GM23338 (cell line): ENCODE results near the gene OR2F1. TPM values are rescaled to one million over a fixed set of nuclear protein-coding genes. Genes with fewer than 3 reads are reported as not detected.

ENCODE experiments used
- ATAC-seq: fragments of 200-7000 bp; cut with Tn5 transposase; 3 replicates; pipeline ENCODE4 v1.9.1; 2020
- DNase-seq: peaks from one replicate; pipeline ENCODE4 v3.0.0-alpha.2; 2015; ENCODE audit warnings: low spot score
- H2AFZ ChIP-seq: fragments of 200-600 bp; sonication (generic); 2 replicates; pipeline ENCODE4 v1.8.0; 2016; ENCODE audit warnings: antibody characterized with exemption, mild to moderate bottlenecking, moderate library complexity
- H3F3A ChIP-seq: fragments of 200-600 bp; sonication (generic); replicated peaks from 2 replicates; pipeline ENCODE4 v1.8.0; 2017; ENCODE audit warnings: antibody characterized with exemption, mixed run types, low read depth
- H3K27ac ChIP-seq: fragments of 200-600 bp; sonication (generic); 2 replicates; pipeline ENCODE4 v1.6.1; 2016; ENCODE audit warnings: low read depth
- H3K27me3 ChIP-seq: fragments of 200-600 bp; sonication (generic); 2 replicates; pipeline ENCODE4 v1.8.0; 2016; ENCODE audit warnings: mild to moderate bottlenecking, mixed run types, moderate library complexity; ENCODE audit not compliant: insufficient read depth
- H3K36me3 ChIP-seq: fragments of 200-600 bp; sonication (generic); 2 replicates; pipeline ENCODE4 v1.8.0; 2016; ENCODE audit warnings: mild to moderate bottlenecking; ENCODE audit not compliant: insufficient read depth
- H3K4me1 ChIP-seq: fragments of 200-600 bp; sonication (generic); 2 replicates; pipeline ENCODE4 v1.8.0; 2016; ENCODE audit warnings: mild to moderate bottlenecking, moderate library complexity; ENCODE audit not compliant: insufficient read depth
- H3K4me2 ChIP-seq: fragments of 200-600 bp; sonication (generic); 2 replicates; pipeline ENCODE4 v1.7.1; 2017; ENCODE audit warnings: mixed run types
- H3K4me3 ChIP-seq: fragments of 200-600 bp; sonication (generic); 2 replicates; pipeline ENCODE4 v1.6.1; 2016; ENCODE audit warnings: mixed run types
- H3K79me2 ChIP-seq: fragments of 200-600 bp; sonication (generic); replicated peaks from 2 replicates; pipeline ENCODE4 v1.8.0; 2017; ENCODE audit warnings: mild to moderate bottlenecking; ENCODE audit not compliant: insufficient read depth
- H3K9me2 ChIP-seq: fragments of 200-600 bp; sonication (generic); 2 replicates; pipeline ENCODE4 v1.8.0; 2017; ENCODE audit not compliant: insufficient read depth
- H4K20me1 ChIP-seq: fragments of 200-600 bp; sonication (generic); replicated peaks from 2 replicates; pipeline ENCODE4 v1.8.0; 2017; ENCODE audit warnings: mild to moderate bottlenecking; ENCODE audit not compliant: insufficient read depth
- H3K27ac Mint-ChIP-seq: 2 replicates; pipeline ENCODE4 v1.8.0; 2020; ENCODE audit warnings: inconsistent platforms, mild to moderate bottlenecking, moderate library complexity, mixed read lengths
- H3K27me3 Mint-ChIP-seq: 3 replicates; pipeline ENCODE4 v1.8.0; 2022; ENCODE audit warnings: low read depth, mild to moderate bottlenecking, moderate library complexity, mixed read lengths, inconsistent platforms; ENCODE audit not compliant: insufficient read depth, poor library complexity
- H3K36me3 Mint-ChIP-seq: 3 replicates; pipeline ENCODE4 v1.8.0; 2021; ENCODE audit warnings: low read depth, mild to moderate bottlenecking, inconsistent platforms, moderate library complexity, mixed read lengths
- H3K4me1 Mint-ChIP-seq: 3 replicates; pipeline ENCODE4 v1.8.0; 2020; ENCODE audit warnings: mild to moderate bottlenecking, inconsistent platforms, mixed read lengths
- H3K4me3 Mint-ChIP-seq: 3 replicates; pipeline ENCODE4 v1.8.0; 2021; ENCODE audit warnings: moderate library complexity, mild to moderate bottlenecking, inconsistent platforms, mixed read lengths
- H3K9me3 Mint-ChIP-seq: 3 replicates; pipeline ENCODE4 v1.8.0; 2020; ENCODE audit warnings: moderate library complexity, mild to moderate bottlenecking, inconsistent platforms, mixed read lengths
- EZH2phosphoT487 ChIP-seq: fragments of 200-600 bp; sonication (generic); IDR thresholded peaks from one replicate; pipeline ENCODE4 v1.8.1; 2018; ENCODE audit warnings: antibody characterized with exemption; ENCODE audit not compliant: unreplicated experiment
- JUNB ChIP-seq: IDR thresholded peaks from one replicate; pipeline ENCODE4 v1.6.1; 2016; ENCODE audit warnings: antibody characterized with exemption; ENCODE audit not compliant: unreplicated experiment
- NANOG ChIP-seq: IDR thresholded peaks from 2 replicates; pipeline ENCODE4 v1.6.1; 2016; ENCODE audit warnings: antibody characterized with exemption, borderline replicate concordance
- REST ChIP-seq: IDR thresholded peaks from one replicate; pipeline ENCODE4 v1.6.1; 2018; ENCODE audit warnings: antibody characterized with exemption; ENCODE audit not compliant: unreplicated experiment
- STAT1 ChIP-seq: IDR thresholded peaks from one replicate; pipeline ENCODE4 v1.6.1; 2016; ENCODE audit warnings: antibody characterized with exemption; ENCODE audit not compliant: unreplicated experiment
- polyA plus RNA-seq: library from polyadenylated mRNA; unstranded; fragments of >200 nt; fragmentation: Nextera tagmentation; extraction: Ambion mirVana; gene quantifications from 2 replicates; pipeline ENCODE4 v1.2.1, GENCODE V29; 2016
- total RNA-seq: library from RNA; depleted of rRNA; stranded (reverse); fragments of >200 nt; shearing (Covaris generic); gene quantifications from 2 replicates; pipeline ENCODE4 v1.2.3, GENCODE V29; 2014
- TF ChIP-seq, protein P1 (sequence below): fragments of 250-450 bp; sonication (Bioruptor Pico); IDR thresholded peaks from 2 replicates; pipeline ENCODE4 v1.5.0; 2020; ENCODE audit warnings: mild to moderate bottlenecking, moderate library complexity
- TF ChIP-seq, protein P2 (sequence below), 2 experiments: fragments of 200-600 bp in 1 of 2; sonication (generic) in 1 of 2; conservative IDR thresholded peaks; 2 replicates each; pipeline versions ENCODE4 v1.5.1 to v1.6.1; 2016 to 2017; ENCODE audit warnings: antibody characterized with exemption in 2 of 2, low read depth in 2 of 2, mild to moderate bottlenecking in 2 of 2, moderate library complexity in 1 of 2

The OR2F1 gene
- total and polyA plus RNA-seq, 2 experiments from 2014 or later, result not detected

DNA sequence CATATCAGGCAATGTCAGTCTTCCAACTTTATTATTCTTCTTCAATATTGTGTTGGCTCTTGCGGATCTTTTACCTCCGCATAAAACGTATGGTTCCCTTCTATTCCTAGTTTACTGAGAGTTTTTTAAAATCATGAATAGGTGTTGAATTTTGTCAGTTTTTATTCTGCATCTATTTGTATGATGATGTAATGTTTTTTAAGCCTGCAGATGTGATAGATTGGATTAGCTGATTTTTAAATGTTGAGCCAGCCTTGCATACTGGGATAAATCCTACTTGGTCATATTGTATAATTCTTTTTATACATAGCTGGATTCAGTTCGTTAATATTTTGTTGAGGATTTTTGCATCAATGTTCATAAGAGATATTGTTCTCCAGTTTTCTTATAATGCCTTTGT is 9.2 kb upstream of the OR2F1 start (continued):
- TF ChIP-seq, protein P1, sequence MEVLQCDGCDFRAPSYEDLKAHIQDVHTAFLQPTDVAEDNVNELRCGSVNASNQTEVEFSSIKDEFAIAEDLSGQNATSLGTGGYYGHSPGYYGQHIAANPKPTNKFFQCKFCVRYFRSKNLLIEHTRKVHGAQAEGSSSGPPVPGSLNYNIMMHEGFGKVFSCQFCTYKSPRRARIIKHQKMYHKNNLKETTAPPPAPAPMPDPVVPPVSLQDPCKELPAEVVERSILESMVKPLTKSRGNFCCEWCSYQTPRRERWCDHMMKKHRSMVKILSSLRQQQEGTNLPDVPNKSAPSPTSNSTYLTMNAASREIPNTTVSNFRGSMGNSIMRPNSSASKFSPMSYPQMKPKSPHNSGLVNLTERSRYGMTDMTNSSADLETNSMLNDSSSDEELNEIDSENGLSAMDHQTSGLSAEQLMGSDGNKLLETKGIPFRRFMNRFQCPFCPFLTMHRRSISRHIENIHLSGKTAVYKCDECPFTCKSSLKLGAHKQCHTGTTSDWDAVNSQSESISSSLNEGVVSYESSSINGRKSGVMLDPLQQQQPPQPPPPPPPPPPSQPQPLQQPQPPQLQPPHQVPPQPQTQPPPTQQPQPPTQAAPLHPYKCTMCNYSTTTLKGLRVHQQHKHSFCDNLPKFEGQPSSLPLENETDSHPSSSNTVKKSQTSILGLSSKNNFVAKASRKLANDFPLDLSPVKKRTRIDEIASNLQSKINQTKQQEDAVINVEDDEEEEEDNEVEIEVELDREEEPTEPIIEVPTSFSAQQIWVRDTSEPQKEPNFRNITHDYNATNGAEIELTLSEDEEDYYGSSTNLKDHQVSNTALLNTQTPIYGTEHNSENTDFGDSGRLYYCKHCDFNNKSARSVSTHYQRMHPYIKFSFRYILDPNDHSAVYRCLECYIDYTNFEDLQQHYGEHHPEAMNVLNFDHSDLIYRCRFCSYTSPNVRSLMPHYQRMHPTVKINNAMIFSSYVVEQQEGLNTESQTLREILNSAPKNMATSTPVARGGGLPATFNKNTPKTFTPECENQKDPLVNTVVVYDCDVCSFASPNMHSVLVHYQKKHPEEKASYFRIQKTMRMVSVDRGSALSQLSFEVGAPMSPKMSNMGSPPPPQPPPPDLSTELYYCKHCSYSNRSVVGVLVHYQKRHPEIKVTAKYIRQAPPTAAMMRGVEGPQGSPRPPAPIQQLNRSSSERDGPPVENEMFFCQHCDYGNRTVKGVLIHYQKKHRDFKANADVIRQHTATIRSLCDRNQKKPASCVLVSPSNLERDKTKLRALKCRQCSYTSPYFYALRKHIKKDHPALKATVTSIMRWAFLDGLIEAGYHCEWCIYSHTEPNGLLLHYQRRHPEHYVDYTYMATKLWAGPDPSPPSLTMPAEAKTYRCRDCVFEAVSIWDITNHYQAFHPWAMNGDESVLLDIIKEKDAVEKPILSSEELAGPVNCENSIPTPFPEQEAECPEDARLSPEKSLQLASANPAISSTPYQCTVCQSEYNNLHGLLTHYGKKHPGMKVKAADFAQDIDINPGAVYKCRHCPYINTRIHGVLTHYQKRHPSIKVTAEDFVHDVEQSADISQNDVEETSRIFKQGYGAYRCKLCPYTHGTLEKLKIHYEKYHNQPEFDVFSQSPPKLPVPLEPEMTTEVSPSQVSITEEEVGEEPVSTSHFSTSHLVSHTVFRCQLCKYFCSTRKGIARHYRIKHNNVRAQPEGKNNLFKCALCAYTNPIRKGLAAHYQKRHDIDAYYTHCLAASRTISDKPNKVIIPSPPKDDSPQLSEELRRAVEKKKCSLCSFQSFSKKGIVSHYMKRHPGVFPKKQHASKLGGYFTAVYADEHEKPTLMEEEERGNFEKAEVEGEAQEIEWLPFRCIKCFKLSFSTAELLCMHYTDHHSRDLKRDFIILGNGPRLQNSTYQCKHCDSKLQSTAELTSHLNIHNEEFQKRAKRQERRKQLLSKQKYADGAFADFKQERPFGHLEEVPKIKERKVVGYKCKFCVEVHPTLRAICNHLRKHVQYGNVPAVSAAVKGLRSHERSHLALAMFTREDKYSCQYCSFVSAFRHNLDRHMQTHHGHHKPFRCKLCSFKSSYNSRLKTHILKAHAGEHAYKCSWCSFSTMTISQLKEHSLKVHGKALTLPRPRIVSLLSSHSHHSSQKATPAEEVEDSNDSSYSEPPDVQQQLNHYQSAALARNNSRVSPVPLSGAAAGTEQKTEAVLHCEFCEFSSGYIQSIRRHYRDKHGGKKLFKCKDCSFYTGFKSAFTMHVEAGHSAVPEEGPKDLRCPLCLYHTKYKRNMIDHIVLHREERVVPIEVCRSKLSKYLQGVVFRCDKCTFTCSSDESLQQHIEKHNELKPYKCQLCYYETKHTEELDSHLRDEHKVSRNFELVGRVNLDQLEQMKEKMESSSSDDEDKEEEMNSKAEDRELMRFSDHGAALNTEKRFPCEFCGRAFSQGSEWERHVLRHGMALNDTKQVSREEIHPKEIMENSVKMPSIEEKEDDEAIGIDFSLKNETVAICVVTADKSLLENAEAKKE, result no peak
- TF ChIP-seq NANOG, result no peak
- no peak for TF ChIP-seq STAT1
- TF ChIP-seq REST, result no peak

GRCh38 chr7:143947111-143947510 is 7.5 kb upstream of the OR2F1 start:
- Histone ChIP-seq H2AFZ (no peak overlapping the region), H3F3A (no peaks in the 10 kb centered on the region), H3K27ac (no peak overlapping the region), H3K4me2 (no peak overlapping the region), H4K20me1 (no peaks in the 10 kb centered on the region), H3K4me1 (no peaks in the 10 kb centered on the region), H3K36me3 (no peaks in the 10 kb centered on the region), H3K9me2 (peaks cover 5% of the 10 kb centered on the region), H3K4me3 (no peak overlapping the region), H3K27me3 (no peaks in the 10 kb centered on the region), H3K79me2 (no peaks in the 10 kb centered on the region)
- no peaks in the 10 kb centered on the region for H3K27me3 Mint-ChIP-seq
- H3K27ac Mint-ChIP-seq, result no peak overlapping the region
- DNase-seq (no peak), ATAC-seq (no peak)
- H3K4me1 Mint-ChIP-seq, result no peaks in the 10 kb centered on the region
- H3K4me3 Mint-ChIP-seq, result no peak overlapping the region
- no peaks in the 10 kb centered on the region for H3K36me3 Mint-ChIP-seq
- H3K9me3 Mint-ChIP-seq, result no peaks in the 10 kb centered on the region; the same call in 1 of the 3 replicates
- TF ChIP-seq EZH2phosphoT487, result no peak
- TF ChIP-seq JUNB, result no peak
- TF ChIP-seq STAT1, result no peak
- TF ChIP-seq, protein P2, sequence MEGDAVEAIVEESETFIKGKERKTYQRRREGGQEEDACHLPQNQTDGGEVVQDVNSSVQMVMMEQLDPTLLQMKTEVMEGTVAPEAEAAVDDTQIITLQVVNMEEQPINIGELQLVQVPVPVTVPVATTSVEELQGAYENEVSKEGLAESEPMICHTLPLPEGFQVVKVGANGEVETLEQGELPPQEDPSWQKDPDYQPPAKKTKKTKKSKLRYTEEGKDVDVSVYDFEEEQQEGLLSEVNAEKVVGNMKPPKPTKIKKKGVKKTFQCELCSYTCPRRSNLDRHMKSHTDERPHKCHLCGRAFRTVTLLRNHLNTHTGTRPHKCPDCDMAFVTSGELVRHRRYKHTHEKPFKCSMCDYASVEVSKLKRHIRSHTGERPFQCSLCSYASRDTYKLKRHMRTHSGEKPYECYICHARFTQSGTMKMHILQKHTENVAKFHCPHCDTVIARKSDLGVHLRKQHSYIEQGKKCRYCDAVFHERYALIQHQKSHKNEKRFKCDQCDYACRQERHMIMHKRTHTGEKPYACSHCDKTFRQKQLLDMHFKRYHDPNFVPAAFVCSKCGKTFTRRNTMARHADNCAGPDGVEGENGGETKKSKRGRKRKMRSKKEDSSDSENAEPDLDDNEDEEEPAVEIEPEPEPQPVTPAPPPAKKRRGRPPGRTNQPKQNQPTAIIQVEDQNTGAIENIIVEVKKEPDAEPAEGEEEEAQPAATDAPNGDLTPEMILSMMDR (conservative IDR thresholded peaks at IDR 0.05; ENCODE audit: low read depth in 2 of 2), result no peak
